Gastrocnemius medialis (tissue), 4 donors: ENCODE measurements around the gene PPM1L.

ENCODE experiments used
- CTCF ChIP-seq, 5 experiments: fragments of 450-650 bp in 3 of 5; fragments of 200-600 bp in 2 of 5; sonication (generic) in 2 of 5; IDR thresholded peaks in 4 of 5; conservative IDR thresholded peaks in 1 of 5; 1 replicate in 4 of 5; 2 replicates in 1 of 5; pipeline ENCODE4 v1.5.1; 2016 to 2019; ENCODE audit warnings: antibody characterized with exemption in 5 of 5, mild to moderate bottlenecking in 3 of 5, moderate library complexity in 3 of 5
- POLR2A ChIP-seq, 2 donors: fragments of 450-650 bp; IDR thresholded peaks; one replicate each; pipeline ENCODE4 v1.6.1; 2017; ENCODE audit warnings: antibody characterized with exemption in 2 of 2, mild to moderate bottlenecking in 2 of 2, moderate library complexity in 2 of 2

- TF ChIP-seq CTCF (IDR thresholded peaks at IDR 0.05 in 4 of 5, conservative IDR thresholded peaks at IDR 0.05 in 1 of 5) = no peak
- no peak for TF ChIP-seq POLR2A (IDR thresholded peaks at IDR 0.05)
Observed at GRCh38 chr3:160709477-160710182, 46.4 kb upstream of the PPM1L start.
